GM12878 (cell line): ENCODE measurements around the gene ABCA9. TPM values are rescaled to one million over a fixed set of nuclear protein-coding genes. Genes with fewer than 3 reads are reported as not detected.

ENCODE experiments used
- ATAC-seq: fragments of 200-7000 bp; cut with Tn5 transposase; 3 replicates; pipeline ENCODE4 v1.9.1; 2020; ENCODE audit warnings: mild to moderate bottlenecking, moderate library complexity
- BruUV-seq: library from RNA; stranded (reverse); fragments of 400-500 nt; replicated peaks from 2 replicates; lab custom pipeline; 2021; lab: Mats Ljungman, UMichigan
- CTCF ChIA-PET: fragments of 300-600 bp; sonication (Branson Sonifier 250); formaldehyde crosslinking; extraction: SDS; loops from one replicate; lab custom pipeline; 2021; ENCODE audit warnings: inconsistent platforms; lab: Yijun Ruan, JAX
- POLR2A ChIA-PET: fragments of 350-600 bp; formaldehyde crosslinking; extraction: SDS; loops from one replicate; lab custom pipeline; 2021; ENCODE audit warnings: inconsistent platforms; lab: Charles Lee
- RAD21 ChIA-PET: fragments of 300-600 bp; sonication (Branson Sonifier 250); formaldehyde crosslinking; loops from one replicate; lab custom pipeline; 2023; ENCODE audit warnings: antibody characterized with exemption; ENCODE audit not compliant: unreplicated experiment; lab: Charles Lee
- SMC1A ChIA-PET: fragments of 300-600 bp; sonication (Branson Sonifier 250); formaldehyde crosslinking; loops from one replicate; lab custom pipeline; 2023; ENCODE audit not compliant: unreplicated experiment, uncharacterized antibody; lab: Charles Lee
- DNase-seq: peaks from one replicate; pipeline ENCODE4 v3.0.0-alpha.2; 2011; ENCODE audit warnings: low read depth, low spot score
- FAIRE-seq: peaks from 3 replicates; lab custom pipeline; 2011; peaks lifted over from hg19 to GRCh38; lab: Jason Lieb, UNC
- H2AFZ ChIP-seq: 2 replicates; pipeline ENCODE4 v1.6.0; 2011; ENCODE audit warnings: low read depth, low read length, control low read depth; ENCODE audit not compliant: control insufficient read depth
- H3K27ac ChIP-seq: 2 replicates; pipeline ENCODE4 v1.5.1; 2011; ENCODE audit warnings: control low read depth; ENCODE audit not compliant: control insufficient read depth, insufficient read depth
- H3K27me3 ChIP-seq, 2 experiments: replicated peaks in 1 of 2; 2 replicates each; pipeline versions ENCODE4 v1.6.0 to v1.6.1; 2011; ENCODE audit warnings: low read length in 1 of 2; ENCODE audit not compliant: control insufficient read depth in 2 of 2, insufficient read depth in 2 of 2
- H3K36me3 ChIP-seq, 2 experiments: 2 replicates each; pipeline ENCODE4 v1.5.1; 2011; ENCODE audit warnings: low read length in 1 of 2; ENCODE audit not compliant: control insufficient read depth in 2 of 2, insufficient read depth in 2 of 2
- H3K4me1 ChIP-seq: 2 replicates; pipeline ENCODE4 v1.6.1; 2011; ENCODE audit warnings: mild to moderate bottlenecking, low read length, moderate library complexity, mixed read lengths; ENCODE audit not compliant: control insufficient read depth, insufficient read depth
- H3K4me2 ChIP-seq: 2 replicates; pipeline ENCODE4 v1.6.0; 2011; ENCODE audit warnings: control low read depth; ENCODE audit not compliant: control insufficient read depth, insufficient read depth
- H3K4me3 ChIP-seq: fragments of 200-600 bp; sonication (generic); 2 replicates; pipeline ENCODE4 v1.5.1; 2016
- H3K79me2 ChIP-seq: 2 replicates; pipeline ENCODE4 v1.6.0; 2011; ENCODE audit warnings: low read length; ENCODE audit not compliant: control insufficient read depth, insufficient read depth
- H3K9ac ChIP-seq: 2 replicates; pipeline ENCODE4 v1.8.0; 2011; ENCODE audit warnings: low read length, control low read depth, mixed read lengths; ENCODE audit not compliant: control insufficient read depth, insufficient read depth
- H3K9me3 ChIP-seq: replicated peaks from 3 replicates; pipeline ENCODE4 v1.5.1; 2011; ENCODE audit warnings: mild to moderate bottlenecking, low read length; ENCODE audit not compliant: control insufficient read depth, insufficient read depth
- H4K20me1 ChIP-seq: 2 replicates; pipeline ENCODE4 v1.6.0; 2011; ENCODE audit not compliant: control insufficient read depth, insufficient read depth
- ASH2L ChIP-seq: fragments of 300-600, 200-600 bp; sonication (generic); IDR thresholded peaks from 2 replicates; pipeline ENCODE4 v1.6.1; 2017; ENCODE audit warnings: low read depth, mild to moderate bottlenecking, borderline replicate concordance
- BHLHE40 ChIP-seq, 2 experiments: fragments of 450-650 bp in 1 of 2; IDR thresholded peaks; 2 replicates each; pipeline ENCODE4 v1.6.1; 2011 to 2017; ENCODE audit warnings: low read depth in 2 of 2, borderline replicate concordance in 1 of 2, improper control_type of control experiment in 1 of 2, low read length in 1 of 2, mild to moderate bottlenecking in 1 of 2
- CBX5 ChIP-seq: sonication (generic); IDR thresholded peaks from 2 replicates; pipeline ENCODE4 v1.6.1; 2016; ENCODE audit warnings: low read depth, moderate library complexity, mild to moderate bottlenecking, inconsistent platforms
- CHD4 ChIP-seq: fragments of 200-600 bp; sonication (generic); IDR thresholded peaks from 2 replicates; pipeline ENCODE4 v1.6.1; 2016; ENCODE audit warnings: mild to moderate bottlenecking
- GABPA ChIP-seq: IDR thresholded peaks from 2 replicates; pipeline ENCODE4 v1.6.1; 2014; ENCODE audit warnings: antibody characterized with exemption, low read depth, mild to moderate bottlenecking, inconsistent platforms
- MXI1 ChIP-seq: fragments of 150-350 bp; IDR thresholded peaks from 2 replicates; pipeline ENCODE4 v1.6.1; 2011; ENCODE audit warnings: low read depth, mild to moderate bottlenecking, inconsistent platforms, low read length, improper control_type of control experiment
- POLR2AphosphoS5 ChIP-seq: IDR thresholded peaks from 2 replicates; pipeline ENCODE4 v1.6.1; 2011; ENCODE audit warnings: mild to moderate bottlenecking, low read length, inconsistent platforms
- RFX5 ChIP-seq: IDR thresholded peaks from 2 replicates; pipeline ENCODE4 v1.6.1; 2011; ENCODE audit warnings: low read depth, low read length, improper control_type of control experiment
- SRF ChIP-seq, 2 experiments: IDR thresholded peaks; 2 replicates each; pipeline ENCODE4 v1.6.1; 2011; ENCODE audit warnings: low read depth in 2 of 2, low read length in 2 of 2, mild to moderate bottlenecking in 1 of 2, moderate library complexity in 1 of 2
- SUZ12 ChIP-seq: fragments of 200-600 bp; sonication (generic); IDR thresholded peaks from one replicate; pipeline ENCODE4 v1.6.1; 2018; ENCODE audit warnings: antibody characterized with exemption, mild to moderate bottlenecking; ENCODE audit not compliant: unreplicated experiment
- TAF1 ChIP-seq: IDR thresholded peaks from 2 replicates; pipeline ENCODE4 v1.6.1; 2011; ENCODE audit warnings: mild to moderate bottlenecking, low read depth, low read length, borderline replicate concordance
- TARDBP ChIP-seq: IDR thresholded peaks from 2 replicates; pipeline ENCODE4 v1.6.1; 2016; ENCODE audit warnings: borderline replicate concordance
- WGBS: methylation state at CpG from one replicate; pipeline ENCODE4 v1.1.6; 2016; ENCODE audit warnings: low lambda C conversion rate; ENCODE audit not compliant: insufficient replicate concordance, insufficient coverage; ENCODE audit errors: missing lambda C conversion rate; 5-methylcytosine and 5-hydroxymethylcytosine counted together
- in situ Hi-C: fragments of 300-500 bp; cut with MboI; formaldehyde crosslinking; loops from 9 replicates; pipeline ENCODE4 v1.14.3; 2018; ENCODE audit warnings: mixed read lengths
- intact Hi-C: fragments of 100-400 bp; cut with micrococcal nuclease; formaldehyde crosslinking; loops from one replicate; pipeline ENCODE4 v1.14.2; 2022; ENCODE audit not compliant: unreplicated experiment
- polyA plus RNA-seq, 11 experiments: library from polyadenylated mRNA; depleted of rRNA in 4 of 11; unstranded in 6 of 11; stranded (reverse) in 5 of 11; fragments of >200 nt; fragmentation: Nextera tagmentation in 4 of 11; fragmentation: Illumina TruSeq in 1 of 11; extraction: Ambion mirVana in 4 of 11; extraction: Trizol in 1 of 11; gene quantifications; 1 replicate in 1 of 11; 2 replicates in 10 of 11; pipeline versions ENCODE4 v1.2.1 to v1.2.3, GENCODE V29; 2011 to 2016; ENCODE audit warnings: inconsistent platforms in 2 of 11, missing spikeins in 2 of 11, low read depth in 1 of 11
- total RNA-seq, 4 experiments: library from RNA; depleted of rRNA in 3 of 4; stranded (reverse); fragments of >200 nt in 3 of 4; fragmentation: Illumina TruSeq in 1 of 4; extraction: Trizol in 1 of 4; gene quantifications; 2 replicates each; pipeline versions ENCODE4 v1.2.1 to v1.2.3, GENCODE V29; 2013 to 2021
- TF ChIP-seq, protein P1 (sequence below): IDR thresholded peaks from 2 replicates; pipeline ENCODE4 v1.6.1; 2012; ENCODE audit warnings: low read depth, low read length, improper control_type of control experiment
- TF ChIP-seq, protein P2 (sequence below): fragments of 450-650 bp; IDR thresholded peaks from 2 replicates; pipeline ENCODE4 v1.6.1; 2016; ENCODE audit warnings: mild to moderate bottlenecking
- TF ChIP-seq, protein P3 (sequence below): fragments of 450-650 bp; IDR thresholded peaks from 2 replicates; pipeline ENCODE4 v1.6.1; 2014; ENCODE audit warnings: mild to moderate bottlenecking

Gene ABCA9
- total and polyA plus RNA-seq, 10 of the 15 experiments (the other 5 are each of a cell fraction or from before 2014, with no cell fraction given), result under 0.01 to 2.9 (median 0.31) TPM

DNA sequence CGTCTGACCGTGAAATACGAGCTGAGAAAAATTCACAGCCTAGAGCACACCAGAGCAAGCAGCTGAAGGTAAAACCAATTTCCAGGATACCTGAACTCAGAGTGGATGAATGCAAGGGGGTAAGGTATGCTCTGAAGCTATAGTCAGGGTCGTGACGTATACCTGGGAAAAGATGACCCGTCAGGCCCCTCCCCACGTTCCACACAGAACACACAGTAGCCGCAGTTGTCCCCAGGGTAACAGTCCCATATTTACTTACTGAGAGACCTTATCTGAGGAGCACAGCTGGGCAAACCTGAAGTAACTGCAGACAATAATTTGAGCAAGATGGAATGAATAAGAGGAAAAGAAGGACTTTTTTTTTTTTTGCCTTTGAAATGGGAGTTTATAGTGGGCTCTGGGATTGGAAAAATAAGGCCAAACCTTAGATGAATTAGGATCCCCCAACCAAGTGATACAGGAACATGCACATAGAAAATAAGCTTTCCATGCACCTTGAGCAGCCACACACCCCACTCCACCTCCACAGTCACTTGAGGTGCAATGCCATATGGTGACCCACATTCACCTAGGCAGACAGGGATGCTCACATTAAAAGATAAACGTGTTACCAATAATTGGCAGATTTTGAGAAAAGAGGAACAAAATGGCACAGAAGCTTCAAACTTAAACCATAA lies 43.0 kb upstream of the ABCA9 start:
- Histone ChIP-seq H3K4me2 (no peak overlapping the region), H3K27me3 (no peaks in the 10 kb centered on the region), H3K27ac (no peak overlapping the region), H3K9me3 (no peaks in the 10 kb centered on the region), H3K9ac (no peak overlapping the region), H3K4me3 (no peak overlapping the region), H4K20me1 (no peaks in the 10 kb centered on the region), H3K79me2 (no peaks in the 10 kb centered on the region), H3K36me3 (peaks cover 0 to 3% of the 10 kb centered on the region in 2 experiments; a peak in 1 of 4 replicates), H3K4me1 (no peaks in the 10 kb centered on the region), H2AFZ (no peak overlapping the region)
- ChIA-PET RAD21 (interaction anchor here (0.6 kb wide), 1 partner anchor 141 kb away, joined by 3 read pairs; no protein-coding TSS in a partner anchor), POLR2A (interaction anchor here (1.4 kb wide), 1 partner anchor 9 kb away, joined by 3 read pairs; no protein-coding TSS in a partner anchor), CTCF (interaction anchor here (0.7 to 2.6 kb wide), 6 partner anchors 8 to 32 kb away, joined by 3 to 7 read pairs (median 4); no protein-coding TSS in a partner anchor), SMC1A (interaction anchor here (0.6 to 6.1 kb wide), 5 partner anchors 7 to 1825 kb away, joined by 3 to 37 read pairs (median 6); no protein-coding TSS in a partner anchor)
- DNase-seq (no peak), FAIRE-seq (no peak), ATAC-seq (no peak)
- BruUV-seq, result no TSS peak
- intact Hi-C loops (no loop called here), in situ Hi-C loops (no loop called here)
- no peak for TF ChIP-seq CBX5
- TF ChIP-seq SRF (IDR thresholded peaks at IDR 0.05; ENCODE audit: low read depth in 2 of 2, low read length in 2 of 2), result no peak
- no peak for TF ChIP-seq GABPA
- TF ChIP-seq TAF1, result no peak
- TF ChIP-seq, protein P1, sequence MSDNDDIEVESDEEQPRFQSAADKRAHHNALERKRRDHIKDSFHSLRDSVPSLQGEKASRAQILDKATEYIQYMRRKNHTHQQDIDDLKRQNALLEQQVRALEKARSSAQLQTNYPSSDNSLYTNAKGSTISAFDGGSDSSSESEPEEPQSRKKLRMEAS, result no peak
- TF ChIP-seq RFX5, result no peak
- TF ChIP-seq TARDBP, result no peak
- TF ChIP-seq, protein P2, sequence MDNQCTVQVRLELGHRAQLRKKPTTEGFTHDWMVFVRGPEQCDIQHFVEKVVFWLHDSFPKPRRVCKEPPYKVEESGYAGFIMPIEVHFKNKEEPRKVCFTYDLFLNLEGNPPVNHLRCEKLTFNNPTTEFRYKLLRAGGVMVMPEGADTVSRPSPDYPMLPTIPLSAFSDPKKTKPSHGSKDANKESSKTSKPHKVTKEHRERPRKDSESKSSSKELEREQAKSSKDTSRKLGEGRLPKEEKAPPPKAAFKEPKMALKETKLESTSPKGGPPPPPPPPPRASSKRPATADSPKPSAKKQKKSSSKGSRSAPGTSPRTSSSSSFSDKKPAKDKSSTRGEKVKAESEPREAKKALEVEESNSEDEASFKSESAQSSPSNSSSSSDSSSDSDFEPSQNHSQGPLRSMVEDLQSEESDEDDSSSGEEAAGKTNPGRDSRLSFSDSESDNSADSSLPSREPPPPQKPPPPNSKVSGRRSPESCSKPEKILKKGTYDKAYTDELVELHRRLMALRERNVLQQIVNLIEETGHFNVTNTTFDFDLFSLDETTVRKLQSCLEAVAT, result no peak
- TF ChIP-seq BHLHE40 (IDR thresholded peaks at IDR 0.05; ENCODE audit: borderline replicate concordance in 1 of 2, low read depth in 2 of 2, low read length in 1 of 2), result no peak
- TF ChIP-seq CHD4, result no peak
- TF ChIP-seq SUZ12, result no peak
- TF ChIP-seq ASH2L, result no peak
- TF ChIP-seq POLR2AphosphoS5, result no peak
- no peak for TF ChIP-seq MXI1
- TF ChIP-seq, protein P3, sequence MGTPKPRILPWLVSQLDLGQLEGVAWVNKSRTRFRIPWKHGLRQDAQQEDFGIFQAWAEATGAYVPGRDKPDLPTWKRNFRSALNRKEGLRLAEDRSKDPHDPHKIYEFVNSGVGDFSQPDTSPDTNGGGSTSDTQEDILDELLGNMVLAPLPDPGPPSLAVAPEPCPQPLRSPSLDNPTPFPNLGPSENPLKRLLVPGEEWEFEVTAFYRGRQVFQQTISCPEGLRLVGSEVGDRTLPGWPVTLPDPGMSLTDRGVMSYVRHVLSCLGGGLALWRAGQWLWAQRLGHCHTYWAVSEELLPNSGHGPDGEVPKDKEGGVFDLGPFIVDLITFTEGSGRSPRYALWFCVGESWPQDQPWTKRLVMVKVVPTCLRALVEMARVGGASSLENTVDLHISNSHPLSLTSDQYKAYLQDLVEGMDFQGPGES, result no peak
- WGBS, result 87% methylated on average over 9 of the region's 9 CpGs
